HepG2 (cell line): ENCODE measurements around the gene IL3RA. TPM values are rescaled to one million over a fixed set of nuclear protein-coding genes. Genes with fewer than 3 reads are reported as not detected.

ENCODE experiments used
- ATAC-seq: fragments of 200-7000 bp; cut with Tn5 transposase; 3 replicates; pipeline ENCODE4 v1.9.1; 2020; ENCODE audit warnings: mild to moderate bottlenecking, moderate library complexity
- BruUV-seq: library from RNA; stranded (reverse); fragments of 400-500 nt; replicated peaks from 2 replicates; lab custom pipeline; 2021; lab: Mats Ljungman, UMichigan
- CTCF ChIA-PET: fragments of 300-600 bp; formaldehyde crosslinking; extraction: SDS; loops from one replicate; lab custom pipeline; 2021; ENCODE audit warnings: low total read pairs, inconsistent platforms, low intra/inter-chr PET ratio; lab: Yijun Ruan, JAX
- POLR2A ChIA-PET: fragments of 350-600 bp; sonication (Branson Sonifier 250); formaldehyde crosslinking; loops from one replicate; lab custom pipeline; 2020; ENCODE audit warnings: antibody characterized with exemption, inconsistent platforms; lab: Yijun Ruan, JAX
- DNase-seq: peaks from one replicate; pipeline ENCODE4 v3.0.0-alpha.2; 2015; ENCODE audit warnings: low spot score
- FAIRE-seq: peaks from 3 replicates; lab custom pipeline; 2011; peaks lifted over from hg19 to GRCh38; lab: Jason Lieb, UNC
- H2AFZ ChIP-seq: one replicate; pipeline ENCODE4 v1.6.1; 2011; ENCODE audit warnings: low read length, inconsistent platforms
- H3K27ac ChIP-seq: fragments of 300-600 bp; 3 replicates; pipeline ENCODE4 v1.8.0; 2011; ENCODE audit warnings: mixed run types, mild to moderate bottlenecking, mixed read lengths, low read length, inconsistent platforms; ENCODE audit not compliant: insufficient read depth; ENCODE audit errors: extremely low read length
- H3K27me3 ChIP-seq, 2 experiments: fragments of 200-600 bp in 1 of 2; 2 replicates in 1 of 2; 3 replicates in 1 of 2; pipeline versions ENCODE4 v1.6.0 to v1.8.0; 2011; ENCODE audit warnings: low read length in 2 of 2, mild to moderate bottlenecking in 2 of 2, moderate library complexity in 2 of 2, inconsistent platforms in 1 of 2; ENCODE audit not compliant: insufficient read depth in 2 of 2, control insufficient read depth in 1 of 2
- H3K36me3 ChIP-seq, 2 experiments: fragments of 200-600 bp in 1 of 2; replicated peaks in 1 of 2; 2 replicates in 1 of 2; 3 replicates in 1 of 2; pipeline versions ENCODE4 v1.5.1 to v1.8.0; 2011; ENCODE audit warnings: low read length in 2 of 2, inconsistent platforms in 1 of 2; ENCODE audit not compliant: insufficient read depth in 2 of 2, control insufficient read depth in 1 of 2
- H3K4me1 ChIP-seq: 2 replicates; pipeline ENCODE4 v1.5.1; 2012; ENCODE audit warnings: low read length, inconsistent platforms; ENCODE audit not compliant: insufficient read depth
- H3K4me2 ChIP-seq: 2 replicates; pipeline ENCODE4 v1.6.0; 2011; ENCODE audit warnings: low read depth, low read length, inconsistent platforms
- H3K4me3 ChIP-seq, 3 experiments: fragments of 200-600 bp in 1 of 3; sonication (generic), shearing (Covaris generic) in 1 of 3; replicated peaks in 1 of 3; 2 replicates each; pipeline ENCODE4 v1.5.1; 2011 to 2016; ENCODE audit warnings: low read length in 3 of 3, inconsistent platforms in 2 of 3, low read depth in 2 of 3, mild to moderate bottlenecking in 2 of 3, control low read depth in 1 of 3, mixed read lengths in 1 of 3; ENCODE audit not compliant: insufficient read depth in 1 of 3
- H3K79me2 ChIP-seq: one replicate; pipeline ENCODE4 v1.6.1; 2011; ENCODE audit warnings: low read length, inconsistent platforms; ENCODE audit not compliant: insufficient read depth
- H3K9ac ChIP-seq: 2 replicates; pipeline ENCODE4 v1.6.0; 2011; ENCODE audit warnings: mild to moderate bottlenecking, low read depth, low read length, inconsistent platforms; ENCODE audit not compliant: insufficient read depth
- H3K9me3 ChIP-seq: 2 replicates; pipeline ENCODE4 v1.5.1; 2012; ENCODE audit warnings: mild to moderate bottlenecking, low read length
- H4K20me1 ChIP-seq: 2 replicates; pipeline ENCODE4 v1.6.0; 2011; ENCODE audit warnings: inconsistent platforms, mild to moderate bottlenecking, low read length, moderate library complexity; ENCODE audit not compliant: insufficient read depth
- FOXP4 ChIP-seq: sonication (generic); formaldehyde crosslinking; IDR thresholded peaks from 2 replicates; pipeline ENCODE4 v1.4.0; 2020; ENCODE audit warnings: missing genetic modification reagents
- KAT2B ChIP-seq: fragments of 150-350 bp; IDR thresholded peaks from 2 replicates; pipeline ENCODE4 v1.6.1; 2014; ENCODE audit warnings: low read depth, low read length, borderline replicate concordance
- MBD4 ChIP-seq: IDR thresholded peaks from 2 replicates; pipeline ENCODE4 v1.6.1; 2012; ENCODE audit warnings: low read length, inconsistent platforms, borderline replicate concordance
- NFIC ChIP-seq: IDR thresholded peaks from 2 replicates; pipeline ENCODE4 v1.6.1; 2012; ENCODE audit warnings: mild to moderate bottlenecking, low read length, inconsistent platforms
- YY1 ChIP-seq: IDR thresholded peaks from 2 replicates; pipeline ENCODE4 v1.6.1; 2011; ENCODE audit warnings: low read length, low read depth, moderate library complexity, mild to moderate bottlenecking; ENCODE audit not compliant: insufficient read depth, insufficient replicate concordance
- ZBTB21 ChIP-seq: sonication (generic); formaldehyde crosslinking; IDR thresholded peaks from 2 replicates; pipeline ENCODE4 v1.4.0; 2020; ENCODE audit warnings: missing genetic modification reagents
- ZFP36 ChIP-seq: fragments of 150-350 bp; IDR thresholded peaks from 2 replicates; pipeline ENCODE4 v1.6.1; 2018; ENCODE audit warnings: borderline replicate concordance, low read length, low read depth; ENCODE audit not compliant: partially characterized antibody
- ZNF331 ChIP-seq: sonication (generic); formaldehyde crosslinking; IDR thresholded peaks from 2 replicates; pipeline ENCODE4 v1.4.0; 2020; ENCODE audit warnings: missing genetic modification reagents
- ZNF589 ChIP-seq: sonication (generic); formaldehyde crosslinking; conservative IDR thresholded peaks from 2 replicates; pipeline ENCODE4 v1.8.0; 2022; ENCODE audit warnings: mild to moderate bottlenecking, moderate library complexity, missing genetic modification reagents
- ZNF780A ChIP-seq: sonication (generic); formaldehyde crosslinking; IDR thresholded peaks from 2 replicates; pipeline ENCODE4 v1.8.0; 2022; ENCODE audit warnings: mild to moderate bottlenecking, missing genetic modification reagents, moderate library complexity
- ZNF790 ChIP-seq: sonication (generic); formaldehyde crosslinking; IDR thresholded peaks from 2 replicates; pipeline ENCODE4 v1.8.0; 2022; ENCODE audit warnings: missing genetic modification reagents, mild to moderate bottlenecking, borderline replicate concordance
- ZSCAN9 ChIP-seq: IDR thresholded peaks from 2 replicates; pipeline ENCODE4 v1.6.1; 2016; ENCODE audit warnings: borderline replicate concordance
- WGBS: methylation state at CpG from one replicate; pipeline ENCODE4 v1.1.6; 2017; ENCODE audit warnings: low lambda C conversion rate; 5-methylcytosine and 5-hydroxymethylcytosine counted together
- in situ Hi-C: cut with HindIII; loops from 2 replicates; pipeline ENCODE4 v1.10.0; 2017; ENCODE audit warnings: low pct_unique_long_range_greater_than_20kb; ENCODE audit not compliant: extremely low pct_ligation_motif_present
- intact Hi-C: fragments of 100-400 bp; cut with micrococcal nuclease; formaldehyde crosslinking; loops from one replicate; pipeline ENCODE4 v1.10.0; 2022; ENCODE audit not compliant: unreplicated experiment
- polyA plus RNA-seq, 8 experiments: library from polyadenylated mRNA; depleted of rRNA in 3 of 8; stranded (reverse) in 7 of 8; unstranded in 1 of 8; fragments of >200 nt; fragmentation: Illumina TruSeq in 4 of 8; extraction: Trizol in 4 of 8; gene quantifications; 2 replicates each; pipeline versions ENCODE4 v1.2.1 to v1.2.3, GENCODE V29; 2011 to 2016; ENCODE audit warnings: low read depth in 4 of 8, missing spikeins in 1 of 8, mixed read lengths in 1 of 8; ENCODE audit not compliant: insufficient read depth in 1 of 8
- total RNA-seq, 5 experiments: library from RNA; depleted of rRNA; stranded (reverse); fragments of >200 nt; fragmentation: Illumina TruSeq; extraction: Trizol; gene quantifications; 2 replicates each; pipeline ENCODE4 v1.2.3, GENCODE V29; 2016; ENCODE audit warnings: low read depth in 1 of 5

The IL3RA gene
- total and polyA plus RNA-seq, 2 of the 13 experiments (the other 11 are each of a cell fraction or from before 2014, with no cell fraction given) = not detected

GRCh38 chrX:1334854-1335253 is 1.7 kb upstream of the IL3RA start (continued):
- TF ChIP-seq NFIC = no peak
- peak; percentile 48 for TF ChIP-seq FOXP4 (CRISPR knock-in tag)
- TF ChIP-seq KAT2B = no peak
- TF ChIP-seq ZSCAN9 (CRISPR knock-in tag) = no peak
- no peak for TF ChIP-seq ZNF589 (CRISPR knock-in tag)
- TF ChIP-seq ZNF331 (CRISPR knock-in tag) = no peak

- H3K36me3 ChIP-seq = no peaks in the 10 kb centered on the region
- H3K27ac ChIP-seq = no peak overlapping the region
- no peak overlapping the region; a peak in 1 of 6 replicates for H3K4me3 ChIP-seq
- TF ChIP-seq MBD4 = no peak
- TF ChIP-seq YY1 = no peak
- TF ChIP-seq ZNF780A (CRISPR knock-in tag) = no peak
- TF ChIP-seq ZBTB21 (CRISPR knock-in tag) = no peak
- TF ChIP-seq ZFP36 = no peak
- TF ChIP-seq ZNF790 (CRISPR knock-in tag) = no peak
- peaks cover 21% of the 10 kb centered on the region for H3K4me1 ChIP-seq
- ChIA-PET POLR2A (no interaction called here), CTCF (no interaction called here)
- no peak overlapping the region for H2AFZ ChIP-seq
- H3K9ac ChIP-seq = no peak overlapping the region
- peak overlapping the region; percentile 43 for H3K4me2 ChIP-seq
- in situ Hi-C loops = no loop called here
- BruUV-seq = no TSS peak
- FAIRE-seq (no peak), DNase-seq (no peak), ATAC-seq (peak; percentile 38)
- intact Hi-C loops = loop anchor here (2.0 kb wide), 1 partner anchor 14 kb away; no protein-coding TSS in a partner anchor
- H4K20me1 ChIP-seq = no peaks in the 10 kb centered on the region
- 25% methylated on average over 16 of the region's 18 CpGs for WGBS
- no peaks in the 10 kb centered on the region for H3K9me3 ChIP-seq
- no peaks in the 10 kb centered on the region for H3K79me2 ChIP-seq
- no peaks in the 10 kb centered on the region for H3K27me3 ChIP-seq
These were observed 579 bp downstream of the IL3RA start for GRCh38 chrX:1336948-1337779.
